H9 (cell line): ENCODE data around the gene PRDM5. TPM values are rescaled to one million over a fixed set of nuclear protein-coding genes. Genes with fewer than 3 reads are reported as not detected.

Experiments
- DNase-seq: peaks from one replicate; pipeline ENCODE4 v3.0.0-alpha.2; 2017
- H2AFZ ChIP-seq: one replicate; pipeline ENCODE4 v1.6.1; 2013; ENCODE audit warnings: mild to moderate bottlenecking, low read length, control low read depth, moderate library complexity
- H2AK5ac ChIP-seq: 2 replicates; pipeline ENCODE4 v1.6.1; 2013; ENCODE audit warnings: low read length, control low read depth, mixed read lengths; ENCODE audit not compliant: insufficient read length
- H2BK120ac ChIP-seq: one replicate; pipeline ENCODE4 v1.6.1; 2013; ENCODE audit warnings: low read depth, mild to moderate bottlenecking, low read length, control low read depth, inconsistent platforms; ENCODE audit not compliant: poor library complexity, severe bottlenecking
- H2BK12ac ChIP-seq: 2 replicates; pipeline ENCODE4 v1.6.1; 2013; ENCODE audit warnings: low read length, control low read depth, mixed read lengths, low read depth; ENCODE audit not compliant: insufficient read length
- H2BK15ac ChIP-seq: 2 replicates; pipeline ENCODE4 v1.6.1; 2013; ENCODE audit warnings: low read depth, low read length, control low read depth
- H2BK20ac ChIP-seq: one replicate; pipeline ENCODE4 v1.6.1; 2013; ENCODE audit warnings: low read depth, mild to moderate bottlenecking, low read length, control low read depth, inconsistent platforms; ENCODE audit not compliant: poor library complexity, severe bottlenecking
- H2BK5ac ChIP-seq: 2 replicates; pipeline ENCODE4 v1.6.1; 2013; ENCODE audit warnings: low read length, control low read depth, mixed read lengths; ENCODE audit not compliant: insufficient read length
- H3K14ac ChIP-seq: 2 replicates; pipeline ENCODE4 v1.6.1; 2013; ENCODE audit warnings: low read length, control low read depth; ENCODE audit not compliant: insufficient read depth
- H3K18ac ChIP-seq: 2 replicates; pipeline ENCODE4 v1.6.1; 2013; ENCODE audit warnings: low read depth, mild to moderate bottlenecking, mixed read lengths, low read length, control low read depth; ENCODE audit not compliant: insufficient read length
- H3K23ac ChIP-seq: 2 replicates; pipeline ENCODE4 v1.6.1; 2013; ENCODE audit warnings: low read length, control low read depth, mixed read lengths, low read depth; ENCODE audit not compliant: insufficient read length
- H3K23me2 ChIP-seq: 2 replicates; pipeline ENCODE4 v1.6.1; 2013; ENCODE audit warnings: low read depth, mild to moderate bottlenecking, mixed read lengths, low read length, control low read depth; ENCODE audit not compliant: insufficient read length, poor library complexity, severe bottlenecking
- H3K27ac ChIP-seq: 2 replicates; pipeline ENCODE4 v1.5.1; 2013; ENCODE audit warnings: low read length, control low read depth, mixed read lengths, low read depth; ENCODE audit not compliant: insufficient read length
- H3K27me3 ChIP-seq: 2 replicates; pipeline ENCODE4 v1.6.1; 2013; ENCODE audit warnings: low read length, control low read depth, inconsistent platforms; ENCODE audit not compliant: insufficient read depth
- H3K4ac ChIP-seq: 2 replicates; pipeline ENCODE4 v1.6.1; 2013; ENCODE audit warnings: low read depth, mild to moderate bottlenecking, control low read depth, inconsistent platforms, low read length, moderate library complexity
- H3K4me1 ChIP-seq: 2 replicates; pipeline ENCODE4 v1.6.1; 2013; ENCODE audit warnings: low read length, control low read depth, inconsistent platforms; ENCODE audit not compliant: insufficient read depth
- H3K4me2 ChIP-seq: 2 replicates; pipeline ENCODE4 v1.6.1; 2013; ENCODE audit warnings: low read length, control low read depth, mixed read lengths; ENCODE audit not compliant: insufficient read length, insufficient read depth
- H3K56ac ChIP-seq: 2 replicates; pipeline ENCODE4 v1.6.1; 2013; ENCODE audit warnings: low read depth, mild to moderate bottlenecking, mixed read lengths, low read length, control low read depth; ENCODE audit not compliant: insufficient read length
- H3K79me1 ChIP-seq: 2 replicates; pipeline ENCODE4 v1.6.1; 2013; ENCODE audit warnings: low read depth, mild to moderate bottlenecking, moderate library complexity, low read length, control low read depth, inconsistent platforms; ENCODE audit not compliant: insufficient read depth, poor library complexity, severe bottlenecking
- H3K79me2 ChIP-seq: 2 replicates; pipeline ENCODE4 v1.6.1; 2013; ENCODE audit warnings: low read length, control low read depth, inconsistent platforms; ENCODE audit not compliant: insufficient read depth
- H3K9ac ChIP-seq: 2 replicates; pipeline ENCODE4 v1.6.1; 2013; ENCODE audit warnings: low read length, control low read depth, mixed read lengths; ENCODE audit not compliant: insufficient read length; ENCODE audit errors: extremely low read depth
- H3K9me3 ChIP-seq: one replicate; pipeline ENCODE4 v1.6.1; 2013; ENCODE audit warnings: low read depth, low read length, inconsistent platforms; ENCODE audit not compliant: control insufficient read depth
- H3T11ph ChIP-seq: one replicate; pipeline ENCODE4 v1.6.1; 2013; ENCODE audit warnings: mild to moderate bottlenecking, low read length, control low read depth, inconsistent platforms
- H4K20me1 ChIP-seq: one replicate; pipeline ENCODE4 v1.6.1; 2013; ENCODE audit not compliant: control insufficient read depth, insufficient read length, insufficient read depth
- H4K5ac ChIP-seq: 2 replicates; pipeline ENCODE4 v1.6.1; 2013; ENCODE audit warnings: low read depth, mild to moderate bottlenecking, mixed read lengths, low read length, control low read depth; ENCODE audit not compliant: insufficient read length
- H4K8ac ChIP-seq: replicated peaks from 2 replicates; pipeline ENCODE4 v1.6.1; 2013; ENCODE audit warnings: low read length, control low read depth, mixed read lengths, low read depth; ENCODE audit not compliant: insufficient read length
- H4K91ac ChIP-seq: 2 replicates; pipeline ENCODE4 v1.6.1; 2013; ENCODE audit warnings: low read depth, mild to moderate bottlenecking, moderate library complexity, mixed read lengths, low read length, control low read depth; ENCODE audit not compliant: insufficient read length
- H3K27ac Mint-ChIP-seq, 3 experiments: 2 replicates in 2 of 3; 3 replicates in 1 of 3; pipeline ENCODE4 v1.8.0; 2020 to 2021; ENCODE audit warnings: mixed read lengths in 3 of 3, mild to moderate bottlenecking in 1 of 3, moderate library complexity in 1 of 3
- H3K27me3 Mint-ChIP-seq: 2 replicates; pipeline ENCODE4 v1.8.0; 2021; ENCODE audit warnings: low read depth, mild to moderate bottlenecking, moderate library complexity, mixed read lengths
- H3K36me3 Mint-ChIP-seq, 3 experiments: 2 replicates in 2 of 3; 3 replicates in 1 of 3; pipeline ENCODE4 v1.8.0; 2020 to 2021; ENCODE audit warnings: low read depth in 3 of 3, mixed read lengths in 3 of 3; ENCODE audit not compliant: insufficient read depth in 1 of 3
- H3K4me1 Mint-ChIP-seq, 2 experiments: 2 replicates each; pipeline ENCODE4 v1.8.0; 2020; ENCODE audit warnings: mixed read lengths in 2 of 2
- H3K4me3 Mint-ChIP-seq, 2 experiments: 2 replicates in 1 of 2; 3 replicates in 1 of 2; pipeline ENCODE4 v1.8.0; 2020 to 2021; ENCODE audit warnings: mild to moderate bottlenecking in 2 of 2, mixed read lengths in 2 of 2, moderate library complexity in 1 of 2
- H3K9me3 Mint-ChIP-seq, 2 experiments: 2 replicates in 1 of 2; 3 replicates in 1 of 2; pipeline ENCODE4 v1.8.0; 2020; ENCODE audit warnings: mild to moderate bottlenecking in 2 of 2, mixed read lengths in 2 of 2, moderate library complexity in 1 of 2
- CTCF ChIP-seq: fragments of 200-600 bp; sonication (generic); conservative IDR thresholded peaks from 3 replicates; pipeline ENCODE4 v1.8.0; 2021; ENCODE audit warnings: antibody characterized with exemption, mild to moderate bottlenecking
- WGBS: extraction: QIAGEN DNeasy Blood & Tissue Kit; methylation state at CpG from one replicate; pipeline ENCODE4 v1.1.7; 2013; ENCODE audit warnings: missing lambda C conversion rate, low lambda C conversion rate, mixed read lengths; ENCODE audit not compliant: insufficient read length; ENCODE audit errors: extremely low coverage; 5-methylcytosine and 5-hydroxymethylcytosine counted together
- total RNA-seq: library from RNA; stranded (reverse); gene quantifications from 2 replicates; pipeline ENCODE4 v1.2.1, GENCODE V29; 2021

Gene PRDM5
- total RNA-seq, 1 experiment from 2014 or later: 21.7 TPM

- H3K27ac Mint-ChIP-seq: no peak overlapping the region
- no peak overlapping the region for H2BK5ac ChIP-seq
- H4K20me1 ChIP-seq: peaks cover 2% of the 10 kb centered on the region
- no peaks in the 10 kb centered on the region for H3K23me2 ChIP-seq
- H2BK15ac ChIP-seq: no peak overlapping the region
- H3K27me3 Mint-ChIP-seq: no peaks in the 10 kb centered on the region
- no peak overlapping the region for H3K56ac ChIP-seq
- no peak overlapping the region for H2BK12ac ChIP-seq
- H3K36me3 Mint-ChIP-seq: peaks cover 0 to 4% (median 0%) of the 10 kb centered on the region in 3 experiments; a peak in 4 of 7 replicates
- no peak for DNase-seq
- peaks cover 0 to 6% of the 10 kb centered on the region in 2 experiments; a peak in 3 of 4 replicates for H3K4me1 Mint-ChIP-seq
- no peak overlapping the region for H3K14ac ChIP-seq
- no peak overlapping the region for H4K8ac ChIP-seq
- no peak overlapping the region for H3K23ac ChIP-seq
- no peak for TF ChIP-seq CTCF
- no peaks in the 10 kb centered on the region for H3K27me3 ChIP-seq
- no peaks in the 10 kb centered on the region for H3K9me3 ChIP-seq
- H3K4me3 Mint-ChIP-seq: no peak overlapping the region
- no peaks in the 10 kb centered on the region for H3K9me3 Mint-ChIP-seq
- no peaks in the 10 kb centered on the region for H3K4me1 ChIP-seq
- H3K79me1 ChIP-seq: no peaks in the 10 kb centered on the region
- no peak overlapping the region for H2AK5ac ChIP-seq
- H3K27ac ChIP-seq: no peak overlapping the region
- H3K4ac ChIP-seq: no peak overlapping the region
- H3K79me2 ChIP-seq: no peaks in the 10 kb centered on the region
- H4K91ac ChIP-seq: no peak overlapping the region
- H3K9ac ChIP-seq: no peak overlapping the region
- no peak overlapping the region for H2BK20ac ChIP-seq
- no peak overlapping the region for H3K4me2 ChIP-seq
- H2AFZ ChIP-seq: no peak overlapping the region
- H2BK120ac ChIP-seq: no peak overlapping the region
- no CpG with 5 or more reads among the region's 3 CpGs for WGBS
- no peak overlapping the region for H3K18ac ChIP-seq
- H4K5ac ChIP-seq: no peak overlapping the region
- H3T11ph ChIP-seq: no peak overlapping the region
These were observed 80.5 kb downstream of the PRDM5 start for GRCh38 chr4:120842031-120842430.
